ENCODE data around the gene DYNC1I1. TPM values are rescaled to one million over a fixed set of nuclear protein-coding genes. Genes with fewer than 3 reads are reported as not detected.

Gene DYNC1I1
- total RNA-seq, 1 donor from 2014 or later = not detected

DNA sequence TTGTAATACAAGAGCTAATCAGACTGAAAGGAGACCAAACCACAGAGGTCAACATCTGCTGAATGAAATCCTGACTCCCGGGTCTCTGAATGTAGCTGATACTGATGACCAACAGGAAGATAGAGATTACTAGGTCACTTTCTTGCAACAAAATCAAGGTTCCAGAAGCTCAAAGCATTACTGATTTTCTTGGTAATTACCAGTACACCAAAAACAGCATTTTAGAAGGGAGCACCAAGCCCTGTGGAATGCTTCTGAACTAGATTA lies 371.8 kb downstream of the DYNC1I1 start:
- TF ChIP-seq CTCF (IDR thresholded peaks at IDR 0.05; ENCODE audit: insufficient read depth, low read length, severe bottlenecking) = no peak
- DNase-seq (ENCODE audit: low read depth) (no peak), FAIRE-seq (no peak)
- no peak overlapping the region for H3K4me3 ChIP-seq (ENCODE audit: low read depth, low read length)
- peaks cover 1% of the 10 kb centered on the region for H3K36me3 ChIP-seq (ENCODE audit: control insufficient read depth, insufficient read depth, low read length)
- H3K27me3 ChIP-seq (ENCODE audit: control insufficient read depth, insufficient read depth, low read length) = no peaks in the 10 kb centered on the region

Other genes with a start within 250 kb of the DYNC1I1 start
- 0.53 and 0.64 TPM in 2 replicates for gene PDK4, start 176.0 kb upstream of the DYNC1I1 start, total RNA-seq

All from bronchial epithelial cell (primary cell).